CD4-positive, alpha-beta T cell treated with Interleukin-4 for 1 hour (primary cell): Measurements from ENCODE around the gene C1orf174.

Source experiments
- DNase-seq, 2 donors: peaks; one replicate each; pipeline ENCODE4 v3.0.0-alpha.2; 2020 to 2022

C1orf174 gene

DNA sequence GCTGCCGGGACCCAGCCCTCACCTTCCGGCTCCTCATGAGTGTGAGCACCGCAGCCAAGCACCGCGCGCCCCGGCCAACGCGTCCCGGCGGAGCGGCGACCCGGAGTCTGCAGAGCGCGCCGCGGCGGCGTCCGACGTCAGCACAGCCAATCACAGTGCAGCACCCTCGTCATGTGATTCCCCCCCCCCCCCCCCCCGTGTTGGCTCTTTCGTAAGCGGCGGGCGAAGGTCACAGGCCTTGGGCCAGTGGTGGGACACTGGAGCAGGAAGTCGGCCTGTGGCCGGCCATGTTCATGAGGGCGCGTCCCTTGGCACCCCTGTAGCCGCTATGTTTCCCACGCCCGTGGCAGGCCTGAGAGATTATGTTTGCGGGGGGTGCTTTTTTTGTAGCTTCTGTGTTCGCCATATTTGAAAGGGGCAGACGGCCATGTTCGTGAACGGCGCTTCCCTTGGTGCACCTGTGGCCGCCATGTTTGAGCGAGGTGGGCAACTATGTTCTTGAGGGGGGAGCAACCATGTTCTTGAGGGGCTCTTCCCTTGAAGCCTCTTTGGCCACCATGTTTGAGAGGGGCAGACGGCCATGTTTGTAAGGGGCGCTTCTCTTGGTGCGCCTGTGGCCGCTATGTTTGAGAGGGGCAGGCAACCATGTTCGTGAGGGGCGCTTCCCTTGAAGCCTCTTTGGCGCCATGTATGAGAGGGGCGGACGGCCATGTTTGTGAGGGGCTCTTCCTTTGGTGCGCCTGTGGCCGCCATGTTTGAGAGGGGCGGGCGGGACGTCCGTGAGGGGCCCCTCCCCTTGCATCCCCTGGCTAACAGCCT, at the start of gene C1orf174:
TSS of gene C1orf174 (minus strand) at position 123 of the 819 bp plus-strand sequence. CDS start at position 37, 86 bp downstream.
- peak; percentile 98 to 99 for DNase-seq

DNA sequence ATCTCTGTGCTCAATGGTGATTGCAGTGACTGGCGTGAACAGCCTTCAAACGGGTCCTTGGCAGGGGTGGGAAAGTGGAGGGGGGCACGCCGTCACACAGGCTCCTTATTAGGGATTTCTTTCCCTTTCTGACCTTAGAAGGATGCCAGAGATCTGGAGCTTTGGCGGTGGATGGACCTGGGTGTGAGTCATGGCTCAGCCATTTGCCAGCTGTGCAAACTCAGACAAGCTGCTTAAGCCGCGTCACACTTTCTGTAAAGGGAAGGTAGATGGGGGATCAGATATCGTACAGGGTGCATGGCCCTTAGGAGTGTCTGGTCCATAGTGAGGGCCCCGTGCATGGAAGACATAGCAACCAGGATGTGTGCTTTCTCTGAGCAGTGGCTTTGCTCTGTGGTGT, 48.3 kb upstream of the C1orf174 start:
- DNase-seq: no peak

DNA sequence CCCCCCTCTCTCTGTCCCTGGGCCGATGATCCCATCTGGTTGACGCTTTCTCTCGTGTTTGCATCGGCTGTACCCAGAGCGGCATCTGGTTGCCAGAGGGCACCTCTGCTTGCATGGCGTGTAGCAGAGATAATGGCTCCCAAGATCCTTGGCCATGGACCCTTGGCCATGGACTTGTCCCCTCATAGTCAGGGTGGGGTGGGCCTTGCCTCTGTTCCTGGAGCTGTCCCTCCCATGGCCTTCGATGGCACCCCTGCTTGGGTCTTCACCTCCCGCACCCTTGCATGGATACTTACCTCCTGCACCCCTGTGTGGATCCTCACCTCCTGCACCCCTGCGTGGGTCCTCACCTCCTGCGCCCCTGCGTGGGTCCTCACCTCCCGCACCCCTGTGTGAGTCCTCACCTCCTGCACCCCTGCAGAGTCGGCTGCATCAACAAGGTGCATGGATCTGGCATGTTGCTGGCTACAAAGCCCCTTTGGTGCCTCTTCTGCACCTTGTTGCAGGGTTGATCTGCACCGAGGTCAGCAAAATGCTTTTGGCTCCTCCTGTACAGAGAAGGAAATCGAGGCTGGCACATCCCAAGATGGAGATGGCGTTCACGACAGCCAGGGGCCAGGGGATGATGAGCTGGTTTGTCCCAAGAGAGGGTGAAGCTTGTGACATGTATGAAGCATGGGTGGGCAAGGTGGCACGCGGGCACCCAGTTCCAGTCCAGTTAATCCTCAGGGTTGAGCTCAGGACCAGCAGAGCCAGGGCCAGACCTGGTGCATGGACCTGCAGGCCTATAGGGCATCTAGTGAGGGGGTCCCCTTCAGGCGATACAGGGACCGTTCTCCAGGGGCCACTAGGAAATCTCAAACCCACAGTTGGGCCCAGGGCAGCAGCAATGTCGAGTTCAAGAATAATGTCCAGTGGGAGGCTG, 46.1 kb upstream of the C1orf174 start:
- no peak for DNase-seq

DNA sequence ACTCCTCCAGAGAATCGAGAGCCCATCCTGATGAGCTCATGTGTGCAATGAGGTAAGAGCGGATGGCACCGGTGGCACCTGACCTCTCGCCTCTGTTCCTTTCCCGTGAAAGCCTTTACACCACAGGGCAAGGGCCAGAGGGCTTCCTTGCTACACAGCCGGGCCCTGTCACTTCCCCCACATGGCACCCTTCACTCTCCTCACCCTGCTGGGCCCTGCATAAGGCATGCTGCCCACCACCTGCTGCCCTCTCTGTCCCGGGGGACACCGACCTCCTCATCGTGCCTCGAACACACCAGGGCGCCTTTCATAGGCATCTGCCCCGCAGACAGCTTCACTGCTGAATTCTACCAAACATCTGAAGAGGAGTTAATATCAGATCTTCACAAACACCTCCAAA, 45.1 kb upstream of the C1orf174 start:
- DNase-seq: no peak

DNA sequence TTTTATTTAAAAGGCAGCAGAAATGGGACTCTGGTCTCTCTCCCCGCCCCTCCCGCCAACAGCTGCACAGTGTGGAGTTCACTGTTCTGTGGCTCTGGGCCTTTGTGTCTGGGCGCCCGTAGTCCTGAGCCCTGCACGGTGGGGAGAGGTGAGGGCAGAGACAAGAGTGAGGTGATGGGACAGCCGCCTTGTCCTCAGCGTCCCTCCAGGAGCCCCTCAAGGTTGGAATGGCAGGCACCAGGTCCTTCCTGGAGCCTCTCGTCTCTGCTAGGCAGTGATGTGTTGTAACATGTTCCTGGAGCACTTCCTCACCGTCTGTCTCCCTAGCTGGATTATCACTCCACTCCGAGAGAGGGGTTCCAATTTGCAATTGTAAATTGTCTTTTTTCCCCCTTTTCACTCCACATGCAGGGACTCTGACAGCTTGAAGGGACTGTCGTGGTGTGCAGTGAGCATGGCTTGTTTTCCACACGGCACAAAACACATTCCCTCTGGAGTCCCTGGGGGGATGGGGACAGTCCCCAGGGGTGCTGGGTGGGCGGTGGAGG, 44.6 kb upstream of the C1orf174 start:
- no peak for DNase-seq

DNA sequence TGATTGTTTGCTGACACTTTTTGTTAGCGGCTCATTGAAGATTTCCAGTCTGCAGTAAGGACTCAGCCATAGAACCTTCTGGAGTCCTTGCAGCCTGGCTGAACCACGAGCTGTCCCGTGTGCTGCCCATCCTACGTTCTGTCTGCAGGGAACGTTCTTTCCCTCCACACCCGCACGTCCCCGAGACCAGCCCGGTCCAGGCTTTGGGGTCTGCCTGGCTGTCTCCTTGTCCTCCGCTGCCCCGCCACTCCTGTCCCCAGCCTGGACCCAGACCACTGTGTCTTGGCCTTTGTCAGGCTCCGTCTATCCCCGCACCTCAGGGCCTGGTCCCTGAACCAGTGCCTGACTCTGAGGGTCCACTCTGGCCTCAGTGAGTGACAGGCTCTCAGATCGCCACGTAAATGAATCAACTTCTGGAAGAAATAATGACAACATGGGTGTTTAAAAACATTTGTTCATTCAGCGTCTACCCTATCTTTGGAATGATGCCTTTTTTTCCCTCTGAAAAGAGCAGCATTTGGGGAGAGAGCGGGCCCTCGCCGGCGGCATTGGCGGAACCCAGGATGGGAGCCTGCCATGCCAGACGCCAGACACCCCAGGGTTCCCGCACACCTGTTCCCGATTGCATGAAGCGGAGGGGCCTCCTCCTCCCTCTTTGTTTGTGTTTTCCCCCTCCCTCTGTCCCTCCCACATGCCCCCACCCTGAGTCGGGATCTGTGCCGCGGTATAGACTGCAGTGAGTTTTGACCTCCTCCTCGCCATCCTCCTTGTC, 43.9 kb upstream of the C1orf174 start:
- DNase-seq: no peak

DNA sequence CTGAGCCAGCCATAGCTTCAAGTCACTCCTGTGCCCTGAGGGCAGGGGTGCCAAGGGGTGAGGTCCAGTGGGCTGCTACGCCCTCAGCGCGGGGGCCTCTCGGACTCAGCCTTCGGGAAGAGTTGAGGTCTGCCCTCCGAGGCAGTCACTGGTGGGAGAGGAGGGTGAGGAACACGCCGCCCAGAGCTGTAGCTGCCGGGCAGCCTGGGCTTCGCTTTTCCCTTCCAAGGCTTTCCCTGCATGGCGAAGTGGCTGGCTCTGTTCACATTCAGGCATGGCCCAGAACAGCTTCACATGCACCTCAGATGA, 43.0 kb upstream of the C1orf174 start:
- DNase-seq: no peak

DNA sequence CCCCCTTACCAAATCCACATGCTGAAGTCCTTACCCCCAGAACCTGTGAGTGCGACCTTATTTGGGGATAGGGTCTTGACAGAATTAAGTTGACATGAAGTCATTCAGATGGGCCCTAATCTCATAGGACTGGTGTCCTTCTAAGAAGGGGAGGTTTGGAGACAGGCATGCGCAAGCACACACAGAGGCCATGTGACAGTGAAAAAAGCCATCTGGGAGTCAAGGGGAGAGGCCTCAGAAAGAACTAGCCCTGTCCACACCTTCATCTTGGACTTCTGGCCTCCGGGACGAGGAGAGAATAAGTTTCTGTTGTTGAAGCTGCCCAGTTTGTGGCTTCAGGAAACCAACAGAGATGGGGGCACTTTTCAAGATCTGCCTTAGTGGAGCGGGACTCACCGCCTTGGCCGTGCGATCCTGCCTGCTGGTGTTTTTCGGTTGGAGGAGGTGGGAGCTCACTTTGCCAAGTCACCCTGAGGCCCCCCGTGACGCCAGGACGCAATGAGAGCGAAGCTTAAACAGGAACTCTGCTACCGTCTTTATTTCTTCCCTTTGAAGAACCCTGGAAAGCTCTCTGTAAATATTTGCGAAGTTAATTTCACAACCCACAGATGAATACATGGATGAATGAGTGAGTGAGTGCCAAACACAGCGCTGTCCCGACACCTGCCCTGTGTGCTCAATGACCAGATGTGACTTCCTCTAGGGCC, 42.5 kb upstream of the C1orf174 start:
- no peak for DNase-seq

DNA sequence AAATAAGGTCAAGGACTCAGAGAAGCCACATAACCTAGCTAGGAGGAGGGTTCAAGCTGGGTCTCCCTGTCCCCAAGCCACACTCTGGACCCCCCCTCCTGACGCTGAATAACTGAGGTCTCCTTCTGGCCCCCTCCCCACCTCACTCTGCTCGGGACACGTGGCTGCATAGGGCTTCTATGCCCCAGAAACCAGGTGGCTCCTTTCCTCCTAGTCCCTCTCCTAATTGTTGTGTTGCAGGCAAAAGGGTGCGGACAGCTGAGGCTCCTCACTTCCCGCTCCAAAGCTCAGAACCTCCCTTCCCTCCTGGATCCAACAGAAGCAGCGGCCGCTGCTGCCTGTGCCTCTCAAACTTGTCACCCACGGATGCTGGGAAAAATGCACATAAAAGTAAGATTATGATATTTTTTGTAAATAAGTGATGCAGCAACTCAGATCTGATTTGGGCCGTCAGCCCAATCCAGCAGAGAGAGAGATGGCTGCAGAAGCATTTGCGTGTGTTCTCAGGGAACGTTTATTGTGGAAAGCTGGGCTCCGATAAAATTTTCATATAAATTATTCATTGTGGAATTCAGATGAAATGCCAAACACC, 40.8 kb upstream of the C1orf174 start:
- DNase-seq: no peak

DNA sequence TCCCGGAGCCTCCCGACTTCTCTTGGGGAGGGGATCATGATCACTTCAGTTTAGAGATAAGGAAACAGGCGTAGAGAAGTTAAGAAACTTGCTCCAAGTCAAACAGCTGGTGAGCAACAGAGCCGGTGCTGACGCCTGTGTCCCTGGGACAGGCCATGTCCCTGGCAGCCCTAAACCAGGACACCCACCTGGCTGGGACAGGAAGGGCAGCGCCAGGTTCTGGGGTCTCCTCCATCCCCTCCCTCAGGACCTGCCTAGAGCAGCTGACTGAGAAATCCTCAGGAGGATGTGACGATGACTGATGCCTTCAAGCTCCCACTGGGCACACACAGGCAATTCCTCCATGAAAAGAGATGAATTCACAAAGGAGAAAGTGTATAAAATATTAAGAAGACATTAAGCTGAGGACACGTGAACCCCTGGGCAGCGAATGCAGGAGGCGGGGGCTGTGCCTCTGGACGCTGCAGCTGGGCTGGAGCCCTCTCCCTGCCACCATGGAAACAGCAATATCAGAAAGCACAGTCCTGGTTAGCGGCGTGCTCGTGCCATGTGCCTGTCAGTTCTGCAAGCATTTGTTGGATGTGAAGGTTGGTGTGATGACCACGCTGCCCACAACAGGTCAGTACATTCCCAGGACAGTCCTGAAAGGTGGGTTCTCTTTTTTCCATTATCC, 40.1 kb upstream of the C1orf174 start:
- DNase-seq: no peak

DNA sequence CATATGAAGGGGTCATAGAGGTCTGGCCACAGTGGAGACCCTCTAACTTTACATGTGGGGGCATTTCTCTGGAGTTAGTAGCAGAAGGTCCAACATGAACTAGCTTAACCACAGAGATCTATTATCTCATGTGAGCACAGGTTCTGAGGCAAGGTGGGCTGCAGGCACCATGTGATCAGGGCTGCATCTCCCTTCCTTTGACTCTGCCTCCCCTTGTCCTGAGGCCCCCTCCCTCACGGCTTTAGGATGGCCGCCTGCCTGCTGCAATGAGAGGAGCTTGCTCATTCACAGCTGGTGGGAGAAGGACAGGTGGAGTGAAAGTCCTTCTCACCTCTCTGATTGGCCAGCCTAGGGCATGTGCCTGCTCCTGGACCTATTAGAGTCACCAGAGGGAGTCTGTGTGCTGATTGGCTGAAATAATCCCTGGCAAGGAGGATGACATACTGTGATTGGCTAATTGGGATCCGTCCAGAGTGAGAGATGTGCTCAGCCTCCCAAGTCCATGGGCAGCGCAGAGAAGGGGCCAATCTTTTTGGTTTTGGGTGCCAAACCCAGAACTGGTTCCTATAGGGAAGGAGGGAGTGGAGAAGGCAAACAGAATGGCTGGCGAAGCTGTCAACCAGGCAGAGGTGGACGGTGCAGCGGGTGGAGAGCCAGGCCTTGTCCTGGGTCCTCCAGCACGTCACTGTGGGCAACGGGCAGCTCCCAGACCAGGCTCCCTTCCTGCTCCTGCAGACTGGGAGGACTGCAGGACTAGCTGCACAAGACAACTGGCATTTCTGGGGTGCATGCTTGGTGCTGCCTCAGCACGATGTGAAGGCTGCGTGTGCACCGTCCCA, 39.4 kb upstream of the C1orf174 start:
- DNase-seq: no peak

DNA sequence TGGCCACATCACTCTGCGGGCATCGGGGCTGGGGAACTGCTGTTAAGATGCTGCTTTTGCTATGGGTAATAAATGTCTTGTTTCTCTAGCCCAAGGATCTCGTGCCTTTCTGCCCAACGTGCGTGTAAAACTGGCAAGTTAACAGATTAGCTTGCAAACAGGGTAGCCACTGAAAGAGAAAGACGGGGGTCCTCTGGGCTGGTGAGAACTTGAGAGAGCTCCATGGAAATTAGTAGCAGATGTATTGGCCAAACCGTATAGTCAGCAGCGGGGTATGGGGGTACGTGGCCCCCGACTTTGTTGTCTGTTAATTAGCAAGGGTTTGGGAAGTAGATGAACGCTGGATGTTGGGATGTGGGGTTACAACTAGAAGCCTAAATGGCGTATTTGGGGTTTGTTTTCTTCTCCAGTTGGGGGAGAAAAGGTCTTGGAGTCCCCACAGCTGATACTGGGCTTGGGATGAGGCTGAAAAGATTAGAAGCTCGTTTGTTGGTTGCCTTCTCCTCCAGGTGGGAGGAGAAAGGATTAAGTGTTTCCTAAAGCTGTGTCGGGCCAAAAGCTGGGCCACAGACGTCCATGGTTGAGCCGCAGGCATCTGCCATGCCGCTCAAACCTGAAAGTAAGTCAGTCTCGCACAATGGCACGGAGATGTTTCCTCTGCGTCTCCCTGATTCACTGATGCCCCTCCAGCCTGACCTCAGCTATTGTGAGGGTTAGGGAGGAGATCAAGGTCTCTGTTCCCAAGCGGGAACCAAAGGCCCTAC, 32.3 kb upstream of the C1orf174 start:
- no peak for DNase-seq

DNA sequence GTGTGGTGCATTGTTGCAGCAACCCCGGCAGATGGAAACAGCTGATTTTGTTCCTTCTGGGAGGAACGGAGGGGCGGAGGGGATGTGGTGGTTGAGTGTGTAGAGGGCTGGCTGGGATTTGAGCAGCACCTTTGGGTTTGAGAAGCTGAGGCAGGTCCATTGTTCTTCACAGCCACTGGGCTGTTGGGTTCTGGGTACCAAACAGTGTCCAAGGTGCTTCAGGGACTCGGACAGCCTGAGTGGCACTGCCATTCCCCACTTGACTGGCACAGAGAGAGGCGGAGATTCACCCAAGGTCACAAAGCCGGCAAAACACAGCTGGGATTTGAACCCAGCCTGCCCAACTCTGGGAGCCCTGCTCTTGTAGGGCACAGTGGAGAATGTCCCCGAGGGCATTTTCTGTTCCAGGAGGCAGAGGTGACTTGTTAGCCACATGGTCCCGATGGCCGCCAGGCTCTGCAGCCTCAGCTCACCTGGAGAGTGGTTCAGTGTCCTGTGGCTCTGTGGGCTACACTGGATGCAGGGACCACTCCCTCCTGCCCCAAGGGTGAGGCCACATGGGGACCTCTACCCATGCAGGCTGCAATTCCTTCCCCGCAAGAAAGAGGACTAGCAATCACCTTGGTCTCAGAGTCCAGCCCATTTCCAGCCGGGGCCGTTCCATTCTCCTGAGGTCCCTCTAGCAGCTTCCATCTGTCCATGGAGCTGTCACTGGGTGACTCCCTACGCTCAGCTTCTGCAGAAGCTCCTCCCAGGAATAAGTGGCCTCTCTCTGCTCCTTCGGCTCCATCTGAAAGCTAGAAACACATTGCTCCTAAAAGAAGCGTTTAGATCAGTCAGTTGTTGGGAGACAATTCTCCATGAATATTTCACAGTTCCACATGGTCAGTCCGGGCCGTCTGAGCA, 31.2 kb upstream of the C1orf174 start:
- DNase-seq: no peak

DNA sequence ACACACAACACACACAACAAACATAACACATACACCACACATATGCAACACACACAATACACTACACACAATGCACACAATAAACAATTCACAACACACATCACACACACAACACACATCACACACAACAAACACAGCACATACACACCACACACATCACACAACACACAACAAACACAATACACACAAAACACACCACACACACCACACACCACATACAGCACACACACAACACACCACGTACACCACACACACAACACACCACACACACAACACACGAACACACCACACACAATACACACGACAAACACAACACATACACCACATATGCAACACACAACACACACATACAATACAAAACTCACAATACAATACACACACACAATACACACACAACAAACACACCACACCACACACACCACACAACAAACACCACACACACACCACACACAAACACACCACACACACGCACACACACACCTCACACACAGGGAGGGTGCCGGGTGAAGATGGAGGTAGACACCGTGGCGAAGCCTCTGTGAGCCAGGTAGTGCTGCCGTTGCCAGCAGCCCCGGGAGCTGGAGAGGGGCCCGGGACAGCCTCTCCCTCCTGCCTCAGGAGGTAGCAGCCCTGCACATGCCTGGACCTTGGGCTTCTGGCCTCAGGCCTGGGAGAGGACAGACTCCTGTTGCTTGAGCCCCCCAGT, 30.4 kb upstream of the C1orf174 start:
- no peak for DNase-seq

DNA sequence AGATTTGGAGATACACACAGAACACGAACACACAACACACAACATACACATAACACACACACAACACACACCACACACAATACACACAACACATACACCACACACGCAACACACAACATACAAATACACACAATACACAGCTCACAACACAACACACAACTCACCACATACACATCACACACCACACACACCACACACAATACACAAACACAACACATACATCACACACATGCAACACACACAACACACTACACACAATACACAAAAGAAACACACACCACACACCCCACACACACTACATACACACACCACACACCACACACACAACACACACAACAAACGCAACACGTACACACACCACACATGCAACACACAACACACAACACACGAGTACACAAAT, 29.1 kb upstream of the C1orf174 start:
- no peak for DNase-seq

DNA sequence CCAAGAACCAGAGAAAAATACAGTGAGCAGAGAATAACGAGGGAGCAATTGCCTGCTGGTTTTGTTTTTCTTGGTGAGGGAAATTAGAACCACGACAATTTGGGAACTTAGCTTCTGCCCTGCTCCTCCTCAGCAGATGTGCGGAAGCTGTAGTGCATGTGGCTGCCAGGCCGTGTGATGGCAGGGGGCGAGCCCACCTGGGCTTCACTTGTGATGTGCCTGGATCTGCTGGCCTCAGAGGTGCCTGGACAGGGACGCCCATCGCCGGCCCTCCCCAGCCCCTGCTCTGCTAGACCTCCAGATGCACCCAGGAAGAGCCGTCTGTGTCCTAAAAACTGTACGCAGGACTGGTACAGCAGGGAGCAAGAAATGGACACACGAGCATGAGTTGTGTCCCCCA, 28.5 kb upstream of the C1orf174 start:
- DNase-seq: no peak

DNA sequence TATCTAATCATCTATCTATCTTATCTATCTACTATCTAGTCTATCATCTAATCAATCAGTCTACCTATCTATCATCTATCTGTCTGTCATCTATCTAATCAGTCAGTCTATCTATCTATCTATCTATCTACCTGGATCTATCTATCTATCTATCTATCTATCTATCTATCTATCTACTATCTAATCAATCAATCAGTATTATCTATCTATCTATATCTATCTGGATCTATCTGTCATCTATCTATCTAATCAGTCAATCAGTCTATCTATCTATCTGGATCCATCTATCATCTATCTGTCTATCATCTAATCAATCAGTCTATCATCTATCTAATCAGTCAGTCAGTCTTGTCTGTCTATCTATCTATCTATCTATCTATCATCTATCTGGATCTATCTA, 26.9 kb upstream of the C1orf174 start:
- DNase-seq: no peak

DNA sequence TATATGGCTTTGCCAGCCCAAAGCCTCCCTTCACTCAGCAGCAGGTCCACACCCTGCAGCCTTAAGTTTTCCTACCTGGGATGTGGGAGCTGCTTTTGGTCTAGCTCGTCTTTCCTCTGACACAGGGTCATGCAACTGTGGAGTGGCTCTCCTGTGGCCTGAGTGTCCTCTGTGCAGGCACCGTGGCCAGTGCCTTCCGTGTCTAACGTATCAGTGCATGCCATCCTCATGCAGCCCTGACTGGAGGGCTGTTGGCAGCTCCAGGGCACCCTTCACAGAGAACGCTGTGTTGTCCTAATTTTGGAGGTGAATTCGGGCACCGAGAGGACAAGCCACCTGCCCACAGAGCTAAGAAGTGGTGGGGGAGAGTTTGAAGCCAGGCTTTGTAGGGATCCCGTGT, 25.7 kb upstream of the C1orf174 start:
- DNase-seq: no peak
